ENCODE results near the gene MATCAP1. TPM values are rescaled to one million over a fixed set of nuclear protein-coding genes. Genes with fewer than 3 reads are reported as not detected.

The MATCAP1 gene
- total RNA-seq, 1 experiment from 2014 or later, result 40.8 TPM

GRCh38 chr16:67209565-67209964 lies 25.8 kb upstream of the MATCAP1 start:
- no peak overlapping the region for H3K27ac Mint-ChIP-seq
- H3K4me1 Mint-ChIP-seq, result no peaks in the 10 kb centered on the region
- ChIA-PET CTCF (interaction anchor here (0.6 to 9.1 kb wide), 11 partner anchors 11 to 300 kb away, joined by 3 to 65 read pairs (median 3); partner anchors contain the start of genes CES3, ELMO3, KCTD19 and LRRC36), POLR2A (interaction anchor here (2.1 kb wide), 1 partner anchor 37 kb away, joined by 7 read pairs; the partner anchor contains the start of gene FHOD1)
- no peaks in the 10 kb centered on the region for H3K36me3 Mint-ChIP-seq
- TF ChIP-seq OVOL2 (CRISPR knock-in tag; IDR thresholded peaks at IDR 0.05; ENCODE audit: borderline replicate concordance) (no peak), RELA (CRISPR knock-in tag; IDR thresholded peaks at IDR 0.05; ENCODE audit: borderline replicate concordance) (no peak), NFATC4 (CRISPR knock-in tag; IDR thresholded peaks at IDR 0.05) (no peak), USF2 (CRISPR knock-in tag; IDR thresholded peaks at IDR 0.05) (no peak), CREB1 (CRISPR knock-in tag; IDR thresholded peaks at IDR 0.05) (no peak), ATF1 (CRISPR knock-in tag; IDR thresholded peaks at IDR 0.05) (no peak), ETV6 (CRISPR knock-in tag; IDR thresholded peaks at IDR 0.05) (no peak), JUN (CRISPR knock-in tag; IDR thresholded peaks at IDR 0.05) (no peak), GABPB1 (CRISPR knock-in tag; IDR thresholded peaks at IDR 0.05) (no peak), AFF4 (CRISPR knock-in tag; IDR thresholded peaks at IDR 0.05; ENCODE audit: borderline replicate concordance) (no peak), ZNF423 (CRISPR knock-in tag; IDR thresholded peaks at IDR 0.05) (no peak), EMX1 (CRISPR knock-in tag; IDR thresholded peaks at IDR 0.05) (no peak), IRF2 (CRISPR knock-in tag; IDR thresholded peaks at IDR 0.05; ENCODE audit: borderline replicate concordance, low read depth) (no peak), SOX15 (CRISPR knock-in tag; IDR thresholded peaks at IDR 0.05) (no peak), RORB (CRISPR knock-in tag; IDR thresholded peaks at IDR 0.05) (no peak), CDX4 (CRISPR knock-in tag; IDR thresholded peaks at IDR 0.05; ENCODE audit: borderline replicate concordance) (no peak), FOXK1 (CRISPR knock-in tag; IDR thresholded peaks at IDR 0.05) (no peak)
- TF ChIP-seq, protein P1, sequence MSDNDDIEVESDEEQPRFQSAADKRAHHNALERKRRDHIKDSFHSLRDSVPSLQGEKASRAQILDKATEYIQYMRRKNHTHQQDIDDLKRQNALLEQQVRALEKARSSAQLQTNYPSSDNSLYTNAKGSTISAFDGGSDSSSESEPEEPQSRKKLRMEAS (CRISPR knock-in tag; IDR thresholded peaks at IDR 0.05), result no peak
- TF ChIP-seq, protein P2, sequence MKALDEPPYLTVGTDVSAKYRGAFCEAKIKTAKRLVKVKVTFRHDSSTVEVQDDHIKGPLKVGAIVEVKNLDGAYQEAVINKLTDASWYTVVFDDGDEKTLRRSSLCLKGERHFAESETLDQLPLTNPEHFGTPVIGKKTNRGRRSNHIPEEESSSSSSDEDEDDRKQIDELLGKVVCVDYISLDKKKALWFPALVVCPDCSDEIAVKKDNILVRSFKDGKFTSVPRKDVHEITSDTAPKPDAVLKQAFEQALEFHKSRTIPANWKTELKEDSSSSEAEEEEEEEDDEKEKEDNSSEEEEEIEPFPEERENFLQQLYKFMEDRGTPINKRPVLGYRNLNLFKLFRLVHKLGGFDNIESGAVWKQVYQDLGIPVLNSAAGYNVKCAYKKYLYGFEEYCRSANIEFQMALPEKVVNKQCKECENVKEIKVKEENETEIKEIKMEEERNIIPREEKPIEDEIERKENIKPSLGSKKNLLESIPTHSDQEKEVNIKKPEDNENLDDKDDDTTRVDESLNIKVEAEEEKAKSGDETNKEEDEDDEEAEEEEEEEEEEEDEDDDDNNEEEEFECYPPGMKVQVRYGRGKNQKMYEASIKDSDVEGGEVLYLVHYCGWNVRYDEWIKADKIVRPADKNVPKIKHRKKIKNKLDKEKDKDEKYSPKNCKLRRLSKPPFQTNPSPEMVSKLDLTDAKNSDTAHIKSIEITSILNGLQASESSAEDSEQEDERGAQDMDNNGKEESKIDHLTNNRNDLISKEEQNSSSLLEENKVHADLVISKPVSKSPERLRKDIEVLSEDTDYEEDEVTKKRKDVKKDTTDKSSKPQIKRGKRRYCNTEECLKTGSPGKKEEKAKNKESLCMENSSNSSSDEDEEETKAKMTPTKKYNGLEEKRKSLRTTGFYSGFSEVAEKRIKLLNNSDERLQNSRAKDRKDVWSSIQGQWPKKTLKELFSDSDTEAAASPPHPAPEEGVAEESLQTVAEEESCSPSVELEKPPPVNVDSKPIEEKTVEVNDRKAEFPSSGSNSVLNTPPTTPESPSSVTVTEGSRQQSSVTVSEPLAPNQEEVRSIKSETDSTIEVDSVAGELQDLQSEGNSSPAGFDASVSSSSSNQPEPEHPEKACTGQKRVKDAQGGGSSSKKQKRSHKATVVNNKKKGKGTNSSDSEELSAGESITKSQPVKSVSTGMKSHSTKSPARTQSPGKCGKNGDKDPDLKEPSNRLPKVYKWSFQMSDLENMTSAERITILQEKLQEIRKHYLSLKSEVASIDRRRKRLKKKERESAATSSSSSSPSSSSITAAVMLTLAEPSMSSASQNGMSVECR (CRISPR knock-in tag; IDR thresholded peaks at IDR 0.05; ENCODE audit: borderline replicate concordance), result no peak
- peaks cover 11% of the 10 kb centered on the region for H3K27me3 Mint-ChIP-seq (ENCODE audit: low read depth)
- ATAC-seq, result no peak
- no peak overlapping the region for H3K4me3 Mint-ChIP-seq
- H3K9me3 Mint-ChIP-seq, result no peaks in the 10 kb centered on the region
- no peak for DNase-seq (ENCODE audit: low spot score)

All from WTC11 (cell line).